Right lobe of liver (tissue), 6 donors: ENCODE data around the gene ARHGEF5. TPM values are rescaled to one million over a fixed set of nuclear protein-coding genes. Genes with fewer than 3 reads are reported as not detected.

Experiments
- ATAC-seq, 4 donors: fragments of 200-7000 bp; cut with Tn5 transposase; one replicate each; pipeline ENCODE4 v1.9.1; 2020; ENCODE audit warnings: mild to moderate bottlenecking in 4 of 4, moderate library complexity in 4 of 4
- DNase-seq, 3 donors: peaks; one replicate each; pipeline ENCODE4 v3.0.0-alpha.2; 2020
- H3K27ac ChIP-seq, 3 donors: fragments of 200-600 bp; one replicate each; pipeline ENCODE4 v1.8.0; 2022
- H3K27me3 ChIP-seq, 2 donors: fragments of 200-600 bp; one replicate each; pipeline ENCODE4 v1.8.0; 2022
- H3K36me3 ChIP-seq, 4 donors: fragments of 200-600 bp; sonication (generic) in 1 of 4; one replicate each; pipeline versions ENCODE4 v1.5.1 to v1.8.0; 2017 to 2022; ENCODE audit warnings: control low read depth in 1 of 4
- H3K4me1 ChIP-seq, 4 donors: fragments of 200-600 bp; sonication (generic) in 1 of 4; one replicate each; pipeline versions ENCODE4 v1.5.1 to v1.8.0; 2017 to 2022; ENCODE audit warnings: control low read depth in 1 of 4
- H3K4me3 ChIP-seq, 3 donors: fragments of 200-600 bp; one replicate each; pipeline ENCODE4 v1.8.0; 2022
- H3K9me3 ChIP-seq, 4 donors: fragments of 200-600 bp; sonication (generic) in 1 of 4; one replicate each; pipeline versions ENCODE4 v1.5.1 to v1.8.0; 2017 to 2022; ENCODE audit warnings: control low read depth in 1 of 4
- POLR2A ChIP-seq: fragments of 450-650 bp; IDR thresholded peaks from one replicate; pipeline ENCODE4 v1.6.1; 2017; ENCODE audit warnings: antibody characterized with exemption, mild to moderate bottlenecking
- WGBS: methylation state at CpG from one replicate; pipeline ENCODE4 v1.1.6; 2018; ENCODE audit warnings: low coverage, low lambda C conversion rate; ENCODE audit not compliant: insufficient coverage; ENCODE audit errors: missing lambda C conversion rate; 5-methylcytosine and 5-hydroxymethylcytosine counted together
- intact Hi-C, 2 donors: fragments of 100-400 bp; cut with DNase I; formaldehyde crosslinking; loops; one replicate each; pipeline versions ENCODE4 v1.11.2 to v1.14.1; 2022
- total RNA-seq, 6 experiments: library from RNA; depleted of rRNA in 2 of 6; stranded (reverse); fragments of >200 nt in 2 of 6; fragmentation: NEBNext Ultra II Directional in 3 of 6; extraction: Animal tissue kit (Norgen Biotek cat#: 25700) in 3 of 6; gene quantifications; one replicate each; pipeline versions ENCODE4 v1.1.0 to v1.2.4, GENCODE V29; 2016 to 2023
- TF ChIP-seq, protein P1 (sequence below), 4 donors: fragments of 200-600 bp in 3 of 4; fragments of 450-650 bp in 1 of 4; IDR thresholded peaks; one replicate each; pipeline versions ENCODE4 v1.5.1 to v1.8.0; 2016 to 2022; ENCODE audit warnings: antibody characterized with exemption in 4 of 4, mild to moderate bottlenecking in 2 of 4
- donor health status: DM: no; HTN: yes; CAD: no.
- donor health status: DM: no; HTN: no; CAD: no.
- donor health status: DM: no; HTN: no; CAD: no.
- donor health status: DM: no; HTN: yes; CAD: no.
- donor health status: DM: no; HTN: yes; CAD: no.

Gene ARHGEF5
- total RNA-seq, 6 experiments from 2014 or later: 10.2 to 18.2 (median 15.0) TPM

DNA sequence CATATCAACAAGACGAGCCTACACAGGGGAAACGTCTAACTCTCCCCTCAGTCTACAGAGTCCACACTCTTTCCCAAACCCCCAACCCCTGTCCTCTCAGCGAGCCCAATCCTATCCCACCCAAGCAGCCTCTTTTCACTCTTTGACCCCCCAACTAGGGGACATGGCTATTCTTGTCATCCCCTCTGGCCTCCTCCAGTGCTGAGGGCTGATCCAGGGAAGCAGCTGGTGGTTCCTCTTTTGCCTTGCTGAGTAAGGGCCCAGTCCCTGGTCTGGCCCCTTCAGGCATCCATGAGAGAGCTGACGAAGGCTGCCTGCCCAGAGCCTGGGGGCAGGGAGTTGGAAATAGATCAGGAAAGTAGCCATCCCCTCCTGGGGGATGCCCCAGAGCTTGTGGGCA is 41.9 kb downstream of the ARHGEF5 start:
- intact Hi-C loops: no loop called here

DNA sequence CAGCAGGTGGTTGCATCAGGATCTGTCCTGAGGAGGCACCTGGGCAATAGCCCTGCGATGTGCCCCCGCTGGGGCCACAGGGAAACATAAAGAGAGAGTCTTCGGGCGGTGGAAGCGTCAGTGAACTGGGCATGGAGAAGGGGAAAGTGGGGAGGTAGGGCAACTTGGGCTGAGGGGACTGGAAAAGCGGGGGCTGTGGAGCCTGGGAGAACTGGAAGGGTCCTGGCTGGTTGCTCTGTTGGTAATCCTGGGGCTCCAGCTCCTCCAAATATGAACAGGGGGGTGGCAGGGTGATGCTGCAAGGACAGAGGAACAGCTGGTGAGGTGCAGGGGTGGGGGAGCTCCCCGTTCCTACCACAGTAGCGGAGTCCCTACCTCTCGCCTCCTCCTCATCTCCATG is 43.1 kb downstream of the ARHGEF5 start:
- no peak for TF ChIP-seq POLR2A
- TF ChIP-seq, protein P1, sequence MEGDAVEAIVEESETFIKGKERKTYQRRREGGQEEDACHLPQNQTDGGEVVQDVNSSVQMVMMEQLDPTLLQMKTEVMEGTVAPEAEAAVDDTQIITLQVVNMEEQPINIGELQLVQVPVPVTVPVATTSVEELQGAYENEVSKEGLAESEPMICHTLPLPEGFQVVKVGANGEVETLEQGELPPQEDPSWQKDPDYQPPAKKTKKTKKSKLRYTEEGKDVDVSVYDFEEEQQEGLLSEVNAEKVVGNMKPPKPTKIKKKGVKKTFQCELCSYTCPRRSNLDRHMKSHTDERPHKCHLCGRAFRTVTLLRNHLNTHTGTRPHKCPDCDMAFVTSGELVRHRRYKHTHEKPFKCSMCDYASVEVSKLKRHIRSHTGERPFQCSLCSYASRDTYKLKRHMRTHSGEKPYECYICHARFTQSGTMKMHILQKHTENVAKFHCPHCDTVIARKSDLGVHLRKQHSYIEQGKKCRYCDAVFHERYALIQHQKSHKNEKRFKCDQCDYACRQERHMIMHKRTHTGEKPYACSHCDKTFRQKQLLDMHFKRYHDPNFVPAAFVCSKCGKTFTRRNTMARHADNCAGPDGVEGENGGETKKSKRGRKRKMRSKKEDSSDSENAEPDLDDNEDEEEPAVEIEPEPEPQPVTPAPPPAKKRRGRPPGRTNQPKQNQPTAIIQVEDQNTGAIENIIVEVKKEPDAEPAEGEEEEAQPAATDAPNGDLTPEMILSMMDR (IDR thresholded peaks at IDR 0.05): no peak
- 77% methylated on average over 5 of the region's 9 CpGs for WGBS
- H3K9me3 ChIP-seq: no peaks in the 10 kb centered on the region
- no peak overlapping the region for H3K4me3 ChIP-seq
- intact Hi-C loops: no loop called here
- no peaks in the 10 kb centered on the region for H3K4me1 ChIP-seq
- no peak for DNase-seq
- H3K27me3 ChIP-seq: no peaks in the 10 kb centered on the region
- no peak for ATAC-seq
- H3K27ac ChIP-seq: no peak overlapping the region
- no peaks in the 10 kb centered on the region for H3K36me3 ChIP-seq

More for the DNA sequence above, 41.9 kb downstream of the ARHGEF5 start:
- DNase-seq (no peak), ATAC-seq (peak in 3 of 4 donors; percentile 6 to 42 (median 37))
- no peak overlapping the region for H3K4me3 ChIP-seq
- H3K27ac ChIP-seq: no peak overlapping the region
- H3K27me3 ChIP-seq: no peaks in the 10 kb centered on the region
- TF ChIP-seq, protein P1 (IDR thresholded peaks at IDR 0.05): no peak
- TF ChIP-seq POLR2A: no peak
- WGBS: 78% methylated on average over 3 of the region's 4 CpGs
- no peaks in the 10 kb centered on the region for H3K4me1 ChIP-seq
- H3K36me3 ChIP-seq: no peaks in the 10 kb centered on the region
- no peaks in the 10 kb centered on the region for H3K9me3 ChIP-seq

DNA sequence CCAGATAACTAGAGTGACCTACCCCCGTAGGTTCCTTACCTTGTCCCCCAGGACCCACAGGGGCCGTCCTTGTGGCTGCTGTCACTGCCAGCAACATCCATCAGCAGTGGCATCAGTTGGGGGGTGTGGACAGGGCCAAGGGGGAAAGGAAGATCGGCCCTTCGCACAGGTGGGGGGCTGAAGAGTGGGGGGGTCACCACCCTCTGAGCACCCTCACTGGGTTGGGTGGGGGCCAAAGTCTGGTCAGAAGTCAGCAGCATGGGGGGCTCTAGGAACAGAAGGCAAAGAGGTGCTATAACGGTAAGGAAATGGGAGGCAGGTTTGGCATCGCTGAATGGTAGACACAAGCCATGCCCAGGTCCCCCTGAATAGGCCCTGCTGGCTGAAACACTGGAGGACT is 43.7 kb downstream of the ARHGEF5 start:
- ATAC-seq (no peak), DNase-seq (no peak)
- intact Hi-C loops: no loop called here
- 62% methylated on average over 3 of the region's 6 CpGs for WGBS
- no peak overlapping the region for H3K27ac ChIP-seq
- H3K9me3 ChIP-seq: no peaks in the 10 kb centered on the region
- no peaks in the 10 kb centered on the region for H3K27me3 ChIP-seq
- H3K36me3 ChIP-seq: no peaks in the 10 kb centered on the region
- no peaks in the 10 kb centered on the region for H3K4me1 ChIP-seq
- TF ChIP-seq, protein P1 (IDR thresholded peaks at IDR 0.05): no peak
- no peak for TF ChIP-seq POLR2A
- no peak overlapping the region for H3K4me3 ChIP-seq

DNA sequence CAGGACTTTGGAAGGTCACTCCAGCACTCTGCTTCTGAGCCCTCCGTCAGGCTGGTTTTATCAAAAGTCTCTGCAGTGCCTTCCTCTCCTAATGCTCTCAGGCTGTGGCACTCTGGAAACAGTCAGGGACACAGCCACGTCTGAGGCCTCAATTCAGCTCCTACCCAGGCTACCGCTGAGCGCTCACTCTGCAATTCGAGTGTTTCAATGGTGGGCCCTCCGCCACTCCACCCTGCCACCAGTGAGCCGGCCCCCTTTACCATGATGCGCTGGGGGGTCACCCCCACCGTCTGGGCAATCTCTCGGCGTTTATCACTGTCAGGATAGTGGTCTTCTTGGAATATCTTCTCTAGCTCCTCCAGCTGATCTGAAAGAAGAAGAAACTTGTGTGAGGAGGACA is 44.7 kb downstream of the ARHGEF5 start:
- no peak for DNase-seq

More for the DNA sequence above, 44.7 kb downstream of the ARHGEF5 start:
- H3K27ac ChIP-seq: no peak overlapping the region
- intact Hi-C loops: no loop called here
- H3K4me3 ChIP-seq: no peak overlapping the region
- ATAC-seq: no peak
- no peaks in the 10 kb centered on the region for H3K4me1 ChIP-seq
- no peaks in the 10 kb centered on the region for H3K36me3 ChIP-seq
- no peaks in the 10 kb centered on the region for H3K9me3 ChIP-seq
- 74% methylated on average over 6 of the region's 11 CpGs for WGBS
- TF ChIP-seq, protein P1 (IDR thresholded peaks at IDR 0.05): no peak
- no peak for TF ChIP-seq POLR2A
- no peaks in the 10 kb centered on the region for H3K27me3 ChIP-seq
